K562 (cell line): ENCODE measurements around the gene ADCY9. TPM values are rescaled to one million over a fixed set of nuclear protein-coding genes. Genes with fewer than 3 reads are reported as not detected.

Experiments used
- ATAC-seq: fragments of 200-7000 bp; cut with Tn5 transposase; 3 replicates; pipeline ENCODE4 v1.9.1; 2020; ENCODE audit warnings: moderate library complexity
- BruUV-seq: library from RNA; stranded (reverse); fragments of 400-500 nt; replicated peaks from 2 replicates; lab custom pipeline; 2021; lab: Mats Ljungman, UMichigan
- CTCF ChIA-PET: fragments of 300-600 bp; formaldehyde crosslinking; extraction: SDS; loops from one replicate; lab custom pipeline; 2021; ENCODE audit warnings: low intra/inter-chr PET ratio; lab: Yijun Ruan, JAX
- POLR2A ChIA-PET: fragments of 300-600, 350-650 bp; sonication (Branson Sonifier 250); formaldehyde crosslinking; extraction: SDS; loops from one replicate; lab custom pipeline; 2021; ENCODE audit warnings: antibody characterized with exemption, inconsistent platforms; lab: Yijun Ruan, JAX
- DNase-seq, 4 experiments: peaks; one replicate each; pipeline versions ENCODE4 v3.0.0 to v3.0.0-alpha.2; 2011 to 2018; ENCODE audit warnings: low spot score in 3 of 4, mixed read lengths in 3 of 4; ENCODE audit errors: extremely low read depth in 1 of 4
- FAIRE-seq: peaks from 2 replicates; lab custom pipeline; 2011; peaks lifted over from hg19 to GRCh38; lab: Jason Lieb, UNC
- H2AFZ ChIP-seq: 2 replicates; pipeline ENCODE4 v1.6.0; 2011; ENCODE audit warnings: low read depth, low read length, control low read depth, inconsistent platforms
- H3K27ac ChIP-seq: fragments of 200-600 bp; 3 replicates; pipeline ENCODE4 v1.8.0; 2011; ENCODE audit warnings: low read depth, mild to moderate bottlenecking, control low read depth, inconsistent platforms, low read length, moderate library complexity, mixed read lengths; ENCODE audit errors: extremely low read depth
- H3K27me3 ChIP-seq, 2 experiments: fragments of 300-600 bp in 1 of 2; 2 replicates in 1 of 2; 3 replicates in 1 of 2; pipeline versions ENCODE4 v1.6.0 to v1.8.0; 2011; ENCODE audit warnings: inconsistent platforms in 2 of 2, low read length in 2 of 2, mild to moderate bottlenecking in 1 of 2, mixed read lengths in 1 of 2, moderate library complexity in 1 of 2; ENCODE audit not compliant: control insufficient read depth in 2 of 2, insufficient read depth in 2 of 2
- H3K36me3 ChIP-seq: fragments of 300-600 bp; 3 replicates; pipeline ENCODE4 v1.8.0; 2011; ENCODE audit warnings: mild to moderate bottlenecking, low read length, inconsistent platforms; ENCODE audit not compliant: control insufficient read depth, insufficient read depth
- H3K4me1 ChIP-seq, 2 experiments: fragments of 200-600 bp in 1 of 2; replicated peaks in 1 of 2; 2 replicates in 1 of 2; 3 replicates in 1 of 2; pipeline versions ENCODE4 v1.5.1 to v1.8.0; 2011; ENCODE audit warnings: inconsistent platforms in 2 of 2, low read length in 2 of 2, mild to moderate bottlenecking in 1 of 2, mixed read lengths in 1 of 2, moderate library complexity in 1 of 2; ENCODE audit not compliant: control insufficient read depth in 2 of 2, insufficient read depth in 2 of 2
- H3K4me2 ChIP-seq: 2 replicates; pipeline ENCODE4 v1.6.1; 2011; ENCODE audit warnings: low read length, control low read depth, inconsistent platforms, mixed read lengths; ENCODE audit not compliant: insufficient read depth
- H3K4me3 ChIP-seq: fragments of 200-600 bp; sonication (generic), shearing (Covaris generic); 2 replicates; pipeline ENCODE4 v1.5.1; 2016; ENCODE audit warnings: control low read depth, inconsistent platforms
- H3K79me2 ChIP-seq: fragments of 200-600 bp; 3 replicates; pipeline ENCODE4 v1.8.0; 2011; ENCODE audit warnings: low read length, inconsistent platforms; ENCODE audit not compliant: control insufficient read depth, insufficient read depth
- H3K9ac ChIP-seq, 2 experiments: 2 replicates each; pipeline versions ENCODE4 v1.6.0 to v1.6.1; 2011; ENCODE audit warnings: low read depth in 2 of 2, low read length in 2 of 2, control low read depth in 1 of 2, inconsistent platforms in 1 of 2, mild to moderate bottlenecking in 1 of 2, mixed read lengths in 1 of 2; ENCODE audit not compliant: insufficient read depth in 1 of 2
- H3K9me1 ChIP-seq: one replicate; pipeline ENCODE4 v1.6.0; 2011; ENCODE audit warnings: inconsistent platforms, mild to moderate bottlenecking, low read length, moderate library complexity; ENCODE audit not compliant: control insufficient read depth, insufficient read depth
- H3K9me3 ChIP-seq: replicated peaks from 2 replicates; pipeline ENCODE4 v1.5.1; 2011; ENCODE audit warnings: low read depth, low read length, inconsistent platforms; ENCODE audit not compliant: control insufficient read depth, insufficient read depth
- H4K20me1 ChIP-seq: replicated peaks from 2 replicates; pipeline ENCODE4 v1.6.1; 2011; ENCODE audit warnings: low read length, inconsistent platforms, mixed read lengths; ENCODE audit not compliant: control insufficient read depth, insufficient read depth
- NR2C1 ChIP-seq, 2 experiments: fragments of 450-650 bp; IDR thresholded peaks; 2 replicates each; pipeline ENCODE4 v1.6.1; 2017; ENCODE audit warnings: mild to moderate bottlenecking in 2 of 2, antibody characterized with exemption in 1 of 2, inconsistent platforms in 1 of 2, missing compliant biosample characterization in 1 of 2, missing genetic modification characterization in 1 of 2
- SMARCB1 ChIP-seq: IDR thresholded peaks from 2 replicates; pipeline ENCODE4 v1.6.1; 2011; ENCODE audit warnings: improper control_type of control experiment, low read depth; ENCODE audit not compliant: insufficient read length
- WGBS: fragments of 100-300 bp; shearing (Covaris generic); methylation state at CpG from one replicate; pipeline ENCODE4 v1.1.6; 2016; ENCODE audit warnings: low coverage, mixed read lengths; ENCODE audit not compliant: insufficient coverage; ENCODE audit errors: missing lambda C conversion rate; 5-methylcytosine and 5-hydroxymethylcytosine counted together
- in situ Hi-C: fragments of 300-500 bp; cut with MboI; formaldehyde crosslinking; loops from 4 replicates; pipeline ENCODE4 v1.15.0; 2018; ENCODE audit warnings: inconsistent platforms, mixed read lengths
- intact Hi-C: fragments of 100-400 bp; cut with micrococcal nuclease; formaldehyde crosslinking; loops from 2 replicates; pipeline ENCODE4 v1.14.2; 2022
- polyA plus RNA-seq, 8 experiments: library from polyadenylated mRNA; depleted of rRNA in 4 of 8; stranded (reverse) in 5 of 8; unstranded in 3 of 8; fragments of >200 nt; fragmentation: Nextera tagmentation in 2 of 8; fragmentation: Illumina TruSeq in 1 of 8; extraction: Ambion mirVana in 2 of 8; extraction: Trizol in 1 of 8; gene quantifications; 2 replicates each; pipeline versions ENCODE4 v1.2.1 to v1.2.3, GENCODE V29; 2011 to 2014; ENCODE audit warnings: inconsistent platforms in 1 of 8, missing spikeins in 1 of 8
- total RNA-seq, 7 experiments: library from RNA; depleted of rRNA in 6 of 7; stranded (reverse); fragments of >200 nt in 6 of 7; fragmentation: Illumina TruSeq in 2 of 7; extraction: Trizol in 2 of 7; gene quantifications; 2 replicates each; pipeline versions ENCODE4 v1.2.1 to v1.2.3, GENCODE V29; 2011 to 2021; ENCODE audit warnings: low replicate concordance in 1 of 7
- TF ChIP-seq, protein P1 (sequence below): conservative IDR thresholded peaks from 2 replicates; pipeline ENCODE4 v1.6.1; 2011; ENCODE audit warnings: low read depth, mild to moderate bottlenecking, low read length; ENCODE audit not compliant: control insufficient read depth
- TF ChIP-seq, protein P2 (sequence below): fragments of 450-650 bp; IDR thresholded peaks from 2 replicates; pipeline ENCODE4 v1.6.1; 2016; ENCODE audit warnings: mild to moderate bottlenecking

The ADCY9 gene
- total and polyA plus RNA-seq, 9 of the 15 experiments (the other 6 are each of a cell fraction or from before 2014, with no cell fraction given), result 0.03 to 0.29 (median 0.17) TPM

DNA sequence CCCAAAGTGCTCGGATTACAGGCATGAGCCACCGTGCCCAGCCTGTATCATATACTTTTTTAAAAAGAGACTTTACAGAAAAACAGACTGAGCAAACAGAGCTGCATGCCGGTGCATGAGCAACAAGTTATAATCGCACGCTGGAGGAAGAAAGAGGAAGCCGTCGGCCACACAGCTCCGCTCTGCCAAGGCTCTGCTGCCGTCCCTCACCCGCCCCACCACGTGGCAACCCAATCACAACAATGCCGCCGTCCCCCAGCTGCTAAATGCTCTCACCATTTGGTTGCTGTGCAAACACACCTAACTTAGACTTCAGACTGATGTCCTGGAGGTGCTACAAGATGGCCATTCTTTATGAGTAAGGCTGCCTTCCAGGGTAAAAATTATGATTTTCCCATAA, 83.5 kb downstream of the ADCY9 start:
- ATAC-seq (no peak), FAIRE-seq (no peak), DNase-seq (no peak)
- Histone ChIP-seq H3K9me3 (no peaks in the 10 kb centered on the region), H3K79me2 (no peaks in the 10 kb centered on the region), H3K4me1 (no peaks in the 10 kb centered on the region), H2AFZ (no peak overlapping the region), H3K9ac (no peak overlapping the region), H3K4me2 (no peak overlapping the region), H3K27ac (no peak overlapping the region), H3K9me1 (no peaks in the 10 kb centered on the region), H3K36me3 (no peaks in the 10 kb centered on the region), H3K4me3 (no peak overlapping the region), H3K27me3 (peaks cover 22 to 36% of the 10 kb centered on the region in 2 experiments), H4K20me1 (no peaks in the 10 kb centered on the region)
- intact Hi-C loops, result no loop called here
- TF ChIP-seq NR2C1 (IDR thresholded peaks at IDR 0.05) (no peak), NR2C1 (tag; IDR thresholded peaks at IDR 0.05) (no peak)
- no TSS peak for BruUV-seq
- ChIA-PET CTCF (no interaction called here), POLR2A (no interaction called here)
- WGBS, result 15% methylated on average over 9 of the region's 13 CpGs
- in situ Hi-C loops, result no loop called here

DNA sequence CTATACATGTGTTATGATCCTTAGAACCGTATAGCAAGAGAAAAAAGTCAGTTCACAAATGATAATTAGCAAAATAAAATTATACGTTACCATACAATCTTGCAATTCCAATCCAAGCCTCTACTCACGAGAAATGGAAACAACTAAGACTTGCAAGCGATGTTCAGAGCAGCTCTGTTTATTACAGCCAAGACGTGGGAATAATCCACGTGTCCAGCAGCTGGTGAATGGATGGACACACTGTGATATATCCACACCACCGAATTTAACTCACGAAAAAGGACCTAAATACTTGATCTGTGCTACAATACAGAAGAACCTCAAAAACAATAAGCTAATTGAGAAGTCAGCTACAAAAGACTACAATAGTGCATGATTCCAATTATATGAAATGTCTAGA, 88.1 kb downstream of the ADCY9 start:
- intact Hi-C loops (no loop called here), in situ Hi-C loops (no loop called here)
- ChIA-PET CTCF (no interaction called here), POLR2A (no interaction called here)
- H3K27ac ChIP-seq, result no peak overlapping the region
- H3K4me1 ChIP-seq, result no peaks in the 10 kb centered on the region
- peaks cover 14 to 46% of the 10 kb centered on the region in 2 experiments for H3K27me3 ChIP-seq
- no TSS peak for BruUV-seq
- no peaks in the 10 kb centered on the region for H4K20me1 ChIP-seq
- H3K9ac ChIP-seq, result no peak overlapping the region
- WGBS, result 5% methylated on average over 8 of the region's 8 CpGs
- H2AFZ ChIP-seq, result no peak overlapping the region
- no peaks in the 10 kb centered on the region for H3K79me2 ChIP-seq
- no peak overlapping the region for H3K4me3 ChIP-seq
- FAIRE-seq (no peak), ATAC-seq (no peak), DNase-seq (no peak)
- TF ChIP-seq, protein P1, sequence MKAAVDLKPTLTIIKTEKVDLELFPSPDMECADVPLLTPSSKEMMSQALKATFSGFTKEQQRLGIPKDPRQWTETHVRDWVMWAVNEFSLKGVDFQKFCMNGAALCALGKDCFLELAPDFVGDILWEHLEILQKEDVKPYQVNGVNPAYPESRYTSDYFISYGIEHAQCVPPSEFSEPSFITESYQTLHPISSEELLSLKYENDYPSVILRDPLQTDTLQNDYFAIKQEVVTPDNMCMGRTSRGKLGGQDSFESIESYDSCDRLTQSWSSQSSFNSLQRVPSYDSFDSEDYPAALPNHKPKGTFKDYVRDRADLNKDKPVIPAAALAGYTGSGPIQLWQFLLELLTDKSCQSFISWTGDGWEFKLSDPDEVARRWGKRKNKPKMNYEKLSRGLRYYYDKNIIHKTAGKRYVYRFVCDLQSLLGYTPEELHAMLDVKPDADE, result no peak
- TF ChIP-seq, protein P2, sequence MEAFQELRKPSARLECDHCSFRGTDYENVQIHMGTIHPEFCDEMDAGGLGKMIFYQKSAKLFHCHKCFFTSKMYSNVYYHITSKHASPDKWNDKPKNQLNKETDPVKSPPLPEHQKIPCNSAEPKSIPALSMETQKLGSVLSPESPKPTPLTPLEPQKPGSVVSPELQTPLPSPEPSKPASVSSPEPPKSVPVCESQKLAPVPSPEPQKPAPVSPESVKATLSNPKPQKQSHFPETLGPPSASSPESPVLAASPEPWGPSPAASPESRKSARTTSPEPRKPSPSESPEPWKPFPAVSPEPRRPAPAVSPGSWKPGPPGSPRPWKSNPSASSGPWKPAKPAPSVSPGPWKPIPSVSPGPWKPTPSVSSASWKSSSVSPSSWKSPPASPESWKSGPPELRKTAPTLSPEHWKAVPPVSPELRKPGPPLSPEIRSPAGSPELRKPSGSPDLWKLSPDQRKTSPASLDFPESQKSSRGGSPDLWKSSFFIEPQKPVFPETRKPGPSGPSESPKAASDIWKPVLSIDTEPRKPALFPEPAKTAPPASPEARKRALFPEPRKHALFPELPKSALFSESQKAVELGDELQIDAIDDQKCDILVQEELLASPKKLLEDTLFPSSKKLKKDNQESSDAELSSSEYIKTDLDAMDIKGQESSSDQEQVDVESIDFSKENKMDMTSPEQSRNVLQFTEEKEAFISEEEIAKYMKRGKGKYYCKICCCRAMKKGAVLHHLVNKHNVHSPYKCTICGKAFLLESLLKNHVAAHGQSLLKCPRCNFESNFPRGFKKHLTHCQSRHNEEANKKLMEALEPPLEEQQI, result no peak
- TF ChIP-seq SMARCB1, result no peak
- H3K9me3 ChIP-seq, result no peaks in the 10 kb centered on the region; the same call in 1 of the 2 replicates
- H3K9me1 ChIP-seq, result no peaks in the 10 kb centered on the region
- no peak overlapping the region for H3K4me2 ChIP-seq
- no peaks in the 10 kb centered on the region for H3K36me3 ChIP-seq
